22Rv1 (cell line): ENCODE measurements around the gene EVPL.

Experiments
- CTCF ChIP-seq: fragments of 450-650 bp; IDR thresholded peaks from 2 replicates; pipeline ENCODE4 v1.5.1; 2017; ENCODE audit warnings: mild to moderate bottlenecking
- ZFX ChIP-seq: fragments of 450-650 bp; IDR thresholded peaks from 2 replicates; pipeline ENCODE4 v1.6.1; 2017; ENCODE audit warnings: antibody characterized with exemption, borderline replicate concordance

DNA sequence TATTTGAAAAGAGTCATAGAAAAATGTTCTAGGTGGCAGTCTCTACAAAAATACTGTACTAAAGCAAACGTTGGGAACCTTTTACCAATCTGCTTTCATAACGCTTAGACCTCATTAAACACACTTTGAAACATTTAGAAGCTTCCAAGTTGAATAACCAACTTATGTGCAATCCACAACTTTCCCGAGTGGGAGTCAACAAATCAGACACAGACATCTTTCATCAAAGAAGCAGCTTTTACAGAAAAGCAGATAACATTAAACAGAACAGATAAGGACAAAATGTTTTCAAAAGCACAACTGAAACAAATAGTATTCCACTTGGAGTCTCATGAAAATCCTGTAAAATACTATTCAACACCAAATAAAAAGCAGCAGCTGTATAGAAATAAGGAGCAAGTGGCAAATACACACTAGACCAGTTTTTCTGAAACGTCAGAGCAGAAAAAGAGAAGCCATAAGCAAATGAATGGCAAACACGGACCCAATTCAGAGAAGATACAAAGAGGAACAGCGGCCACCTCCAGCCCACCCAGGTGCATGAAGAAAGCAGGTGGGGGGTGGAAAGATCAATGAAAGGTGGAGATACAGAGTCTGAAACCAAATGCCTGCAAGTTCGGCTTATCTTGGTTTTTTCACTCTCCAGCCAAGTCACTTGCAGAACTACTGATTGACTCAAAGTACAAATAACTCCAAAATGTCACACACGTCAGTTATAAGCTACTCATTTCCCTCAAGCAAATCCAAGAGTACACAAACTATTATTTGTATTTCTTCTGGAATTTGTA is 67.9 kb downstream of the EVPL start:
- TF ChIP-seq CTCF (no peak), ZFX (no peak)
